Calu3 (cell line): ENCODE measurements around the gene B3GNT4. TPM values are rescaled to one million over a fixed set of nuclear protein-coding genes. Genes with fewer than 3 reads are reported as not detected.
"Not testable (repeated sequence)": the region's sequence is repeated elsewhere in the genome, so short reads cannot be mapped to it uniquely, and the experiment has no call there.

Source experiments
- BruUV-seq: library from RNA; stranded (reverse); fragments of 400-500 nt; replicated peaks from 2 replicates; lab custom pipeline; 2021; lab: Mats Ljungman, UMichigan
- CTCF ChIA-PET: fragments of 300-600 bp; sonication (Branson Sonifier 250); formaldehyde crosslinking; loops from one replicate; lab custom pipeline; 2022; ENCODE audit warnings: antibody characterized with exemption; lab: Charles Lee
- DNase-seq: peaks from one replicate; pipeline ENCODE4 v3.0.0; 2022
- H3K27ac Mint-ChIP-seq: one replicate; pipeline ENCODE4 v1.8.0; 2022; ENCODE audit warnings: mixed read lengths; ENCODE audit not compliant: unreplicated experiment
- H3K27me3 Mint-ChIP-seq: one replicate; pipeline ENCODE4 v1.8.0; 2022; ENCODE audit warnings: mixed read lengths; ENCODE audit not compliant: unreplicated experiment
- H3K36me3 Mint-ChIP-seq: one replicate; pipeline ENCODE4 v1.8.0; 2022; ENCODE audit warnings: mild to moderate bottlenecking, moderate library complexity, mixed read lengths; ENCODE audit not compliant: insufficient read depth, unreplicated experiment
- H3K4me1 Mint-ChIP-seq: one replicate; pipeline ENCODE4 v1.8.0; 2022; ENCODE audit warnings: mild to moderate bottlenecking, low read depth, mixed read lengths; ENCODE audit not compliant: unreplicated experiment
- H3K4me3 Mint-ChIP-seq: one replicate; pipeline ENCODE4 v1.8.0; 2022; ENCODE audit warnings: mild to moderate bottlenecking, low read depth, moderate library complexity, mixed read lengths; ENCODE audit not compliant: unreplicated experiment
- H3K9me3 Mint-ChIP-seq: one replicate; pipeline ENCODE4 v1.8.0; 2022; ENCODE audit warnings: low read depth, mixed read lengths; ENCODE audit not compliant: unreplicated experiment
- intact Hi-C: fragments of 100-400 bp; cut with micrococcal nuclease; formaldehyde crosslinking; loops from one replicate; pipeline ENCODE4 v1.10.0; 2022; ENCODE audit not compliant: unreplicated experiment
- total RNA-seq: library from RNA; stranded (reverse); gene quantifications from 2 replicates; pipeline ENCODE4 v1.2.3, GENCODE V29; 2022
- TF ChIP-seq, protein P1 (sequence below): fragments of 200-600 bp; IDR thresholded peaks from one replicate; pipeline ENCODE4 v1.8.0; 2022; ENCODE audit warnings: antibody characterized with exemption; ENCODE audit not compliant: unreplicated experiment

Gene B3GNT4
- total RNA-seq, 1 experiment from 2014 or later = 0.47 TPM

DNA sequence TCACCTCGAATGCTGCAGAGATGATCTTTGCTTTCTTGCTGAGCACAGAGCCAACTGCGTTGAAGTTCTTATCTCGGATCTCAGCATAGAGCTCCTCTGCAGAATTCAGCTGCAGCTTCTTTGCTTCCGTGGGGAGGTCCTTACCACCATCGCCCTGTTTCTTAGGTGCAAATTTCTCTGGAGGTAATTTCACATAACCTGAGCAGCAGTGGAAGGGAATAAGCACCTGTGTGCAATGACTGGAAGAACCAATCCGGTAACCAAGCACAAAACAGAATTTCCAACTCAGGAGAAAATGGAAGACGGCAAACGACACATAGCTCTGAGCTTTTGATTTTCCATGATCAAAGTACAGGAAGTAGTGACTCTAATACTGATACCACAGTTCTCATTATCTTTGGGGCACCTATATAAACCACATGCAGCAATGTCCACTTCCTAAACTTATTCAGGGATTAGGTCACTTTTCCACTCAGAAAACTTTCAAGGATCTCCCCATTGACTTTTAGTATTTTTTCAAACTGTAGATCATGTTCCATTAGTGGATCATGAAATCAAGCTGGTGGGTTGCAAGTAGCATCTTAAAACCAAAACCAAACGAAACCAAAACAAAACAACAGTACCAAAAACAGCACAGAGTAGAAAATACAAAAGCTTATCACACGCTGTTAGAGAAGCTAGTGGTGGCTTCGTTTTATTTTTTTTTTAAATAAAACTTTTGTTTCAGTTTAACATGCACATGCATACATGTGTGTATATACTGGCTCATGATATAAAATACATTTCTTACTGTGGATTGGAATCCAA lies 41.3 kb downstream of the B3GNT4 start:
- Mint-ChIP-seq H3K27ac (no peak overlapping the region), H3K4me3 (no peak overlapping the region), H3K4me1 (no peaks in the 10 kb centered on the region), H3K9me3 (no peaks in the 10 kb centered on the region), H3K27me3 (no peaks in the 10 kb centered on the region), H3K36me3 (peaks cover 5% of the 10 kb centered on the region)
- CTCF ChIA-PET = interaction anchor here (0.7 kb wide), 2 partner anchors 8 to 17 kb away, joined by 3 to 4 read pairs; no protein-coding TSS in a partner anchor
- intact Hi-C loops = no loop called here
- TF ChIP-seq, protein P1, sequence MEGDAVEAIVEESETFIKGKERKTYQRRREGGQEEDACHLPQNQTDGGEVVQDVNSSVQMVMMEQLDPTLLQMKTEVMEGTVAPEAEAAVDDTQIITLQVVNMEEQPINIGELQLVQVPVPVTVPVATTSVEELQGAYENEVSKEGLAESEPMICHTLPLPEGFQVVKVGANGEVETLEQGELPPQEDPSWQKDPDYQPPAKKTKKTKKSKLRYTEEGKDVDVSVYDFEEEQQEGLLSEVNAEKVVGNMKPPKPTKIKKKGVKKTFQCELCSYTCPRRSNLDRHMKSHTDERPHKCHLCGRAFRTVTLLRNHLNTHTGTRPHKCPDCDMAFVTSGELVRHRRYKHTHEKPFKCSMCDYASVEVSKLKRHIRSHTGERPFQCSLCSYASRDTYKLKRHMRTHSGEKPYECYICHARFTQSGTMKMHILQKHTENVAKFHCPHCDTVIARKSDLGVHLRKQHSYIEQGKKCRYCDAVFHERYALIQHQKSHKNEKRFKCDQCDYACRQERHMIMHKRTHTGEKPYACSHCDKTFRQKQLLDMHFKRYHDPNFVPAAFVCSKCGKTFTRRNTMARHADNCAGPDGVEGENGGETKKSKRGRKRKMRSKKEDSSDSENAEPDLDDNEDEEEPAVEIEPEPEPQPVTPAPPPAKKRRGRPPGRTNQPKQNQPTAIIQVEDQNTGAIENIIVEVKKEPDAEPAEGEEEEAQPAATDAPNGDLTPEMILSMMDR = no peak
- no peak for DNase-seq
- BruUV-seq = no TSS peak

DNA sequence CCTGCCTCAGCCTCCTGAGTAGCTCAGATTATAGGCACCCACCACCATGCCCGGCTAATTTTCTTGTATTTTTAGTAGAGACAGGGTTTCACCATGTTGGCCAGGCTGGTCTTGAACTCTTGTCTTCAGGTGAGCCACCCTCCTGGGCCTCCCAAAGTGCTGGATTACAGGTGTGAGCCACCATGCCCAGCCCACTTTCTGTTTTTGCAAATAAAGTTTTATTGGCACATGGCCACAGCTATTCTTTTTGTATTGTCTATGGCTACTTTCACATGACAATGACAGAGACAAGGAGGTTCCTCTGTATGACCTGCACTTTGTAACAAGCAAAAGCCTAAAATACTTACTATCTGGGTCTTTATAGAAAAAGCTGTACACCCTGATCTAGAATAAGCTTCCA lies 42.0 kb downstream of the B3GNT4 start:
- TF ChIP-seq, protein P1 = no peak
- intact Hi-C loops = no loop called here
- CTCF ChIA-PET = interaction anchor here (0.7 kb wide), 1 partner anchor 365 kb away, joined by 5 read pairs; no protein-coding TSS in a partner anchor
- no peak overlapping the region for H3K27ac Mint-ChIP-seq
- no peak for DNase-seq
- H3K27me3 Mint-ChIP-seq = no peaks in the 10 kb centered on the region
- H3K9me3 Mint-ChIP-seq = no peaks in the 10 kb centered on the region
- no peak overlapping the region for H3K4me3 Mint-ChIP-seq
- no TSS peak for BruUV-seq
- H3K4me1 Mint-ChIP-seq = no peaks in the 10 kb centered on the region
- peaks cover 5% of the 10 kb centered on the region for H3K36me3 Mint-ChIP-seq

DNA sequence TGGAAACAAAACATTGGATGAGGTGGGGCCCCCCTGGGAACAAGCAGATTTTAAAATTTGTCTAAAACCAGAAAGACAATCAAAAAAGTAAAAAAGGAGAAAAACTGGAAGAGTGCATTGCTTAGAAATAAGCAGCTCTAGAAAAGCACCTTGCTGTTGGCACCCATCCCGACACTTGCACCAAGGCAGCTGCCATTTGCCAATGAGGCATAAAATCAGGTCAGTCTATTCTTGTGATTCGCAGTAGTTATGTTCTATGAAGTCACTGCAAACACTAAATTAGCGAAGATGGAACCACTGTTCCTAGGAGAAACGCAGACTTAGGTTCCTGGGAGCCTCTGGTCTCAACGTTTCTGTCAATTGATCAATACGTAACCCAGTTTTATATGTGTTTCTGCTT lies 46.5 kb downstream of the B3GNT4 start:
- DNase-seq = no peak
- intact Hi-C loops = no loop called here
- TF ChIP-seq, protein P1 = no peak
- Mint-ChIP-seq H3K27me3 (no peaks in the 10 kb centered on the region), H3K4me3 (no peak overlapping the region), H3K27ac (no peak overlapping the region), H3K36me3 (peaks cover 5% of the 10 kb centered on the region), H3K4me1 (no peaks in the 10 kb centered on the region), H3K9me3 (no peaks in the 10 kb centered on the region)
- BruUV-seq = no TSS peak
- CTCF ChIA-PET = no interaction called here

DNA sequence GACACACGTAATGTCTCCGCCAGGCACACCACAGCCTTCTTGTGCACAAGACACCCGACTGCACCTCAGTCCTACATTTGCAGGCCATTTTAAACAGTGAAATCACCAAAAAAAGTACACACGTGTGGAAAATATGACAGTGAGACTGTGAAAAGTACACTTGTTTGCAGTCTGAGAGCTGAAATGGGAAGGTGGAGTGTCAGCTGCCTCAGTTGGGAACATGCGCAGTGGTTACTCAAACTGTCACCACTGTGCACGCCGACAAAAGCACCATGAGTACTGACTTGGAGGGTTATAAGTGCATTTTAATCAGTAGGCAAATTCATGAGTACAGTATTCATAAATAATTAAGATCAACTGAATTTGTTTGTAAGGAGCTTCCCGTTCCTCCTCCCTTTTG lies 47.0 kb downstream of the B3GNT4 start:
- Mint-ChIP-seq H3K36me3 (peaks cover 5% of the 10 kb centered on the region), H3K4me1 (no peaks in the 10 kb centered on the region), H3K27ac (no peak overlapping the region), H3K4me3 (no peak overlapping the region), H3K27me3 (no peaks in the 10 kb centered on the region), H3K9me3 (no peaks in the 10 kb centered on the region)
- TF ChIP-seq, protein P1 = no peak
- intact Hi-C loops = no loop called here
- no TSS peak for BruUV-seq
- DNase-seq = no peak
- CTCF ChIA-PET = no interaction called here

DNA sequence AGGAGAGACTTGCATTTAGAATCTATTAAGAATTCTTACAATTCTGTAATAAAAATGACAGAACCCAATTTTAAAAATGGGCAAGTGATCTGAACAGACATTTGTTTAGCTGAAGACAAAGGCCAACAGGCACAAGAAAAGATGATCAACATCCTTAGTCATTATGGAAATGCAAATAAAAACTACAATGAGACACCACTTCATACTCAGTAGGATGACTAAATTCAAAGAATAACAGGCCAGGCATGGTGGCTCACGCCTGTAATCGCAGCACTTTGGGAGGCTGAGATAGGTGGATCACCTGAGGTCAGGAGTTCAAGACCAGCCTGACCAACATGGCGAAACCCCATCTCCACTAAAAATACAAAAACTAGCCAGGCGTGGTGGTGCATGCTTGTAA lies 55.0 kb downstream of the B3GNT4 start:
- CTCF ChIA-PET, intact Hi-C loops, H3K4me3 Mint-ChIP-seq, H3K27me3 Mint-ChIP-seq, H3K27ac Mint-ChIP-seq, H3K4me1 Mint-ChIP-seq, H3K9me3 Mint-ChIP-seq, DNase-seq, BruUV-seq: not testable (repeated sequence)
- peaks cover 29% of the 10 kb centered on the region for H3K36me3 Mint-ChIP-seq
